HG02938 (cell line): Measurements from ENCODE around the gene CCDC87.
"Not testable (repeated sequence)": the region's sequence is repeated elsewhere in the genome, so short reads cannot be mapped to it uniquely, and the experiment has no call there.

ENCODE experiments used
- ATAC-seq: cut with Tn5 transposase; IDR thresholded peaks from one replicate; pipeline ENCODE4 v1.9.1; 2021; ENCODE audit warnings: mild to moderate bottlenecking, moderate library complexity; ENCODE audit not compliant: unreplicated experiment

The CCDC87 gene

DNA sequence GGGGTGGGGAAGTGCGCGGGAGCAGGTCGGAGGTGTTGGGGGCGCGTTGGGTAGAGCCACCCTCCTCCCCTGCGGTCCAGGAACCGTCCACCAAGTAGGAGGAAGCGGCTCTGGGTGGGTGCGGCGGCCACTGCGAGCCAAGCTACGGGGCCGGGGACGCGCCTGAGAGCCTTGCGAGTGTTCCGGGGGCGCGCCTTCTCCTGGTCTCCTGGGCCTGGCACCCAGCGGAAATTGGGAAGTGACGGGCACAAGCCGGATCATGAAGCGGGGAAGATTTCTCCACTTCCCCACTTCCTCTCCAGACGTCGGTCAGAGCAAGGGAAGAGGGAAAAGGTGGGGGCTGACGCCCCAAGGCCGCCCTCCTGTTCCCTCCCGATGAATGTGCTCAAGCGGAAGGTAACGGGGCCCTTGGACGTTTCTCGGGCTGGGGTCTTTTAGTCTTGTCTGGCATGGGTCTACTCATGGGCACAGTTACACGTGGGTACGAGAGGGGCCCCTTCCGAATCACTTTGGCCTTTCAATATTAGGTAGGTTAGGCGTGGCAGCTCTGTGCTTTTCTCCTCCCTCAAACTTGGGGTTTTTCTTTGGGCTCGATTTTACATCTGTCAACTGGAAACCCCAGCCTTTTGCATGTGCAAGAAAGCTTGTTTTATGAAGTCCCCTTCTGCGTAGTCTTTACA lies 24.4 kb upstream of the CCDC87 start:
- ATAC-seq, result no peak

DNA sequence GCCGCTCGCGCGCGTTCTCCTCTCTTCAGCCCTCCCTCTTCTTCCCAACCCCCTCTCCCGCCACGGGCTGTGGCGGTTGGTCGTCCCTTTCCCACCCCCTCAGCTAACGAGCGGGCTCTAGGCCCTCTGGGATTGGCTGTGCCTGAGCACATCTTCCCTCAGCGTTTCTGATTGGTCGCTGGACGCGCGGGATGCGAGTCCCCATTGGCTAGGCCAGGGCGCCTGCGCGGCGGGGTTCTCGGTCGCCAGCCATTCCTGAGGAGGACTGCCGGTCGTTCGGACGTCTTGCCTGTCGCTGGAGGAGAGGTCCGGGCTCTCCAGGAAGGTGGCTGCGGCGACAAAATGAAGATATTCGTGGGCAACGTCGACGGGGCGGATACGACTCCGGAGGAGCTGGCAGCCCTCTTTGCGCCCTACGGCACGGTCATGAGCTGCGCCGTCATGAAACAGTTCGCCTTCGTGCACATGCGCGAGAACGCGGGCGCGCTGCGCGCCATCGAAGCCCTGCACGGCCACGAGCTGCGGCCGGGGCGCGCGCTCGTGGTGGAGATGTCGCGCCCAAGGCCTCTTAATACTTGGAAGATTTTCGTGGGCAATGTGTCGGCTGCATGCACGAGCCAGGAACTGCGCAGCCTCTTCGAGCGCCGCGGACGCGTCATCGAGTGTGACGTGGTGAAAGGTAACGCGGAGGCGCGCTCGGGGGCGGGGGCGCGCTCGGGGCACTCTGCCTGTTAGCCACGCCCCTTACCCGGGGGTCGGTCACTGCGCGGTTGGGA lies 23.7 kb upstream of the CCDC87 start, which contains the start of gene RBM14:
Gene RBM14 (plus strand): TSS at position 252 of the 776 bp plus-strand sequence. CDS start 91 bp downstream, at position 343.
- ATAC-seq, result peak; percentile 88

DNA sequence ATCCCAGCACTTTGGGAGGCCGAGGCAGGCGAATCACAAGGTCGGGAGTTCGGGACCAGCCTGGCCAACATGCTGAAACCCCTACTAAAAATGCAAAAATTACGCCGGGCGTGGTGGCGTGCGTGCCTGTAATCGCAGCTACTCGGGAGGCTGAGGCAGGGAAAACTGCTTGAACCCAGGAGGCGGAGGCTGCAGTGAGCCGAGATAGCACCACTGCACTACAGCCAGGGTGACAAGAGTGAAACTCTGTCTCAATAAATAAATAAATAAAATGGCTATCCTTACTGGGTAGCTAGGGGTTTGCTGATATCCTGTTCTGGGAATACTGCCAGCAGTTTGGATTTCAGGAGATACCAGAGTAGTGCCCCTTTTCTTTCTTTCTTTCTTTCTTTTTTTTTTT lies 21.2 kb upstream of the CCDC87 start:
- no peak for ATAC-seq

DNA sequence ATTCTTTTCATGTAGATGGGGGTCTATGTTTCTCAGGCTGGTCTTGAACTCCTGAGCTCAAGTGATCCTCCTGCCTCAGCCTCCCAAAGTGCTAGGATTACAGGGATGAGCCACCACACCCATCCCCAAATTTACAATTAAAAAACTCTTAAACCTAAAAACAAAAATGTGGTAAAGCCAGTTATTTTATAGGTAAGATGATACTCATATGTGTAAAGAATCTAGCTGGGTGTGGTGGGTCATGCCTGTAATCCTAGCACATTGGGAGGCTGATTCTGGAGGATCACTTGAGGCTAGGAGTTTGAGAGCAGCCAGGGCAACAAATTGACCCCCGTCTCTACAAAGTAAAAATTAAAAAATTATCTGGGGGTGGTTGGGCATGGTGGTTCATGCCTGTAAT lies 19.6 kb upstream of the CCDC87 start:
- ATAC-seq, result no peak

DNA sequence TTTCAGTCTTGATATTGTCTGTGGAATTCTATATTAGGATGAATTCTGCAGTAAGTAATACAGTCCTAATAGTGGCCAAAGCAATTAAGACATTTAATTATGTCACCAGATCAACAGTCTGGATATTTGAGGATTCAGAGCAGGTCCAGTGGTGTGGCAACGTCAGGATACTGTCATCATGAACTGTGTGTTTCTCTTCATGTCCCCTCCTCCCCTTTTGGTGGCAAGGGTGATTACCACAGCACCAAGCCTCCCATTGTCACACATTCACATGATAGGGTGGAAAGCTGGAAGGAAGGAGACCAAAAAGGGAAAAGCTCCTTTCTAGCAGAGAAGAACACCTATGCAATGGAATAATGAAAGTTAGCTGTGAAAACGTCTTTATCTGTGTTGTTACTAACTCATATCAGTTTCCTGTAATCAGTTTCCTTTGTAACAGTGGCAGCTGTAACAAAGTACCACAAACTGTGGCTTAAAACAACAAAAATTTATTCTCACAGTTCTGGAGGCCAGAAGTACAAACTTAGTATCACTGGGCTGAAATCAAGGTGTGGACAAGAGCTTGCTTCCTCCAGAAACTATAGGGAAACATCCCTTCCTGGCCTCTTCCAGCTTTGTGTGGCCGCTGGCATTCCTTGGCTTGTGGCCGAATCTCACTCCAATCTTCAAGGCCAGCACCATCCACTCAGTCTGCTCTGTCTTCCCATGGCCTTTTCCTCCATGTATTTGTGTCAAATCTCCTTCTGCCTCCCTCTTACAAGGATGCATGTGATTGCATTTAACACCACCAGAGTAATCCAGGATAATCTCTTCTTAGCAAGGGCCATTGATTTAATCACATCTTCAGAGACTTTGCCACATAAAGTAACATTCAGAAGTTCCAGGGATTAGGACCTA lies 17.1 kb upstream of the CCDC87 start:
- ATAC-seq, result no peak

DNA sequence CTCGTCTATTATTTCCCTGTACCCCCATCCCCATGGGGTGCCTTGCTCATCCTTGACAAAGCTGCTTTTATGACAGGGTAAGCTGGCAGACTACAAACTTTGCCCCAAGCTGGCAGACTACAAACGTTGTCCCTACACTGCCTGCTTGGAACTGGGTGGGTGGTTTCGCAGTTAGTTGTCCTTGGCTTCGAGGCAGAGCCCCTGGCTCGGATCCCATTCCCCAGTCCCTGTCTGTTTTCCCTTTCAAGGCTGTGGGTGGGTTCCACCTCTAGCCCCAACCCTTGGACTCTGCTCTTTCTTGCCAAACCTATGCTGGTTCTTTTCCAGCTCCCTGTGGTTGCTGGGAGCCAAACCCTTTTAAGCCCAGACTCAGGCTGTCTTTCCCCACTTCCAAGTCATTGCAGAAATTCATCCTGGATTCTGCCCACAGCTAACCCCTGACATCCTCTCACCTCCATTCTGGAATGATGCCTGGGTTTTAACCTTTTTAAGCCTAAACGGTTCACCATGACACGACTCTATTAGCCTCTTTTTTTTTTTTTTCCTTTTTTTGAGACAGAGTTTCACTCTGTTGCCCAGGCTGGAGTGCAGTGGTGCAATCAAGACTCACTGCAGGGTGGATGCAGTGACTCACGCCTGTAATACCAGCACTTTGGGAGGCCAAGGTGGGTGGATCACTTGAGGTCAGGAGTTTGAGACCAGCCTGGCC lies 14.4 kb upstream of the CCDC87 start:
- ATAC-seq, result no peak

DNA sequence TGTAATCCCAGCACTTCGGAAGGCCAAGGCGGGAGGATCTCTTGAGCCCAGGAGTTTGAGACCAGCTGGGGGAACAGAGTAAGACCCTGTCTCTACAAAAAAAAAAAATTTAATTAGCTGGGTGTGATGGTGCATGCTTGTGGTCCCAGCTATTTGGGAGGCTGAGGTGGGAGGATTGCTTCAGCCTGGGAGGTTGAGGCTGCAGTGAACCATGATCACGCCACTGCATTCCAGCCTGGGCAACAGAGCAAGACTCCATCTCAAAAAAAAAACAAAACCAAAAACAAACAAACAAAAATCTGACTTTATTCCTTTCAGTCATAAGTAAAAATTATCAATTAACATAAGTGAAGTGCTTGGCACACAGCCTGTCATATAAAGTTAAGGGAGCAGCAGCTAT lies 13.7 kb upstream of the CCDC87 start:
- ATAC-seq, result not testable (repeated sequence)

DNA sequence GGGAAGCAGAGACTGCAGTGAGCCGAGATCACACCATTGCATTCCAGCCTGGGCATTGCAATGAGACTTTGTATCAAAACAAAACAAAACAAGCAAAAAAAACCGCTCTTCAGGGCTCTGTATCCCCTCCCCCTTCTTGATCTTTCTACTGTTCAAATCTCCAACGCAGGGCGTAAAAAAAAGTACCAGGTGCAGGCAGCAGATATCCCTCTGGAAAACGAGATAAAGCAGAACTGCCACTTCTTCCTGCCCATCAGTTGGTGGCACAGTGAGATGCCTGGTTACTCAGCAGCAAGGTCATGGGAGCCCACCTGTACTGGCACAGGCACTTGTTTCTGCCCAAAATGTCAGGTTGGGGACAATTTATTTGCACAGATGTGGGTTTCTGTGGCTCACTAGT lies 11.3 kb upstream of the CCDC87 start:
- ATAC-seq, result no peak

DNA sequence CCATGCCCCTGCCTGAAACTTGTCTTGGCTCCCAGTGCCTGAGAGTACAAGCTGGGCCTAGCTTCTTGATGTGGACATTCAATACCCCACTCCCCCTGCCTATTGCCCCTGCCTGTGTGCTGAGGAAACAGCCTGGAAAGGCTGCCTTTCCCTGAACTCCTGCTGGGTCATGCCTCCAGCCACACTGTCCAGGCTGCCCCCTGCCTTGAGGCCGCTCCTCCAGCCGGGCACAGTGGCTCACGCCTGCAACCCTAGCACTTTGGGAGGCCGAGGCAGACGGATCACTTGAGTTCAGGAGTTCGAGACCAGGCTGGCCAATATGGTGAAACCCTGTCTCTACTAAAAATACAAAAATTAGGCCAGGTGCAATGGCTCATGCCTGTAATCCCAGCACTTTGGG lies 10.2 kb upstream of the CCDC87 start:
- ATAC-seq, result no peak

DNA sequence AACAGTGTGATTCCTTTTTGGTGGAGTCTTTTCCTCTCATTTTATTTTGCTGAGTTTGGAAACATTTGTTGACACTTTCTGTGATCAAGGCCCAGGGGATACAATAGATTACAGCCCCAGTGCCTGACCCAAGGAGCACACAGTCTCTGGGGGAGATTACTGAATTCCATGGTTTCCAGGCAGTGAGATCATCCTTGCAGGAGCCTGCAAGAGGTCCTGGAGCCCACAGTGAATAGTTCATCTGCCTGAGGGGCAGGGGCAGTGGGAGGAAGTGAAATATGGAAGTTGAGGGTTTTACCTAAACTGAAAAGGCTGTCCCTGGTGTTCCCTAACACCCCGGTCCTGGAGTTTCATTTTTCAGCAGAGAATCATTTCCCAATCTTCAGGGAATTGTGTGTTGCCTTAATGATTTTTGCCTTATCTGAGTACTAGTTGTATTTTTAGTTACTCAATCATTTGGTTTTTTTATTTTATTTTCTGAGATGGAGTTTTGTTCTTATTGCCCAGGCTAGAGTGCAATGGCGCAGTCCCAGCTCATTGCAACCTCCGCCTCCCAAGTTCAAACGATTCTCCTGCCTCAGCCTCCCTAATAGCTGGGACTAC lies 7.9 kb upstream of the CCDC87 start:
- no peak for ATAC-seq

DNA sequence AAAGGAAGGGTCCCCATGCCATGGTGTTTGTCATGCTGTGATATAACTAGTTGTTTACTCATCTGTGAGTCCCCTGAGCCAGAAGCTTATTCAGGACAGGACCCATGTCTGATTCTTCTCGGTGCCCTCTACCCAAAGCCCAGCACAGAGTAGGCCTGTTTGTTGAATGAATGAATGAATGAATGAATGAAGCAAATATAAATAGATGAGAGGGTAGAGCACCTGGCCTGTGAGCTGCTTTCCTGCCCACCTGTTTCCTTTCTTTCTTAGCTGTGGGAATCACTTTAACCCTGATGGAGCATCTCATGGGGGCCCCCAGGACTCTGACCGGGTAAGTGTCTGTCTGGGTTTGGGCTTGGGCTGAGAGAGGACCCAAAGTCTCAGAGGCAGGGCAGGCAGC lies 7.4 kb upstream of the CCDC87 start:
- no peak for ATAC-seq

DNA sequence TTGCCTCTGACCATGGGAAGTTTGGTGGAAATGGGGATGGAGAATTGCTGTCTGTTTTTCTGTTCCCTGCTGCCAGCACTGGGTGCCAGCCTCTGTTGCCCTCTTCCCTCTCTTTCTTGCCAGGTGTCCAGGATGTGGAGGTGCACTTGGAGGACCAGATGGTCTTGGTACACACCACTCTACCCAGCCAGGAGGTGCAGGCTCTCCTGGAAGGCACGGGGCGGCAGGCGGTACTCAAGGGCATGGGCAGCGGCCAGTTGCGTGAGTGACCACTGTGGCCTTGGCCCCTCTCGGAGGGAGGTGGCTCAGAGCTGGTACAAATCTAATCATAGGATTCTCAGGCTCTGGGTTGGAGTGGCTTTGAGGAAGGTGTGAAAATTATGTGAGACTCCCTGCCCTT lies 6.1 kb upstream of the CCDC87 start:
- no peak for ATAC-seq

DNA sequence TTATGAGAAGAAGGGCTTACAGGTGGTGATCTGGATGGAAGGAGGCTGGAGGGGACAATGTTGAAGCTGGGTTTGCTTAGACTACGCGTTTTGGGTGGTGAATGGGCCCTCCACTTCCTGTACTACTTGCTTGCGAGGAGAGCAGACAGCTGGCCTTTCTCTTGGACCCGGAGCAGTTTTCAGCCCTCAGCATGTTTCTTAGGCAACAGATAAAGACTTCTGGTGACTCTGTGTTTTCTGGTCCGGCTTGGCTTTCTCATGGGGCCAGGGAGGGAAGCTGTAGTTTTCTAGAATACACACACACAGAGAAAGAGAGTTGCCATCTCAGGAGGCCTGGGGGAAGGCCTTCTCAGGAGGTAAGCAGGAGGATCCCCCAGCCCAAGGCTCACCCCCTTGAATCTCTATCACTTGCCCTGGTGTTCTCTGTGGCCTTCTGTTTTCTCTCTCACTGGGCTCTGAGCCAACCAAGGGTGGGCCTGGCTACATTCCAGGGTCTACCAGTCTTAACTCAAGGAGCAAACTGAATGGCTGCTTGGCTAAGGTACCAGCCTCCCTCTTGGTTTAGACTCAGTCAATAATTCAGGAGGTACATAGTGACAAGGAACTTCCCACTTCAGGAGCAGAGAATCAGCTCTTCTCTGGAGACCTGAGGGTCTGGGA lies 2.5 kb upstream of the CCDC87 start:
- no peak for ATAC-seq

DNA sequence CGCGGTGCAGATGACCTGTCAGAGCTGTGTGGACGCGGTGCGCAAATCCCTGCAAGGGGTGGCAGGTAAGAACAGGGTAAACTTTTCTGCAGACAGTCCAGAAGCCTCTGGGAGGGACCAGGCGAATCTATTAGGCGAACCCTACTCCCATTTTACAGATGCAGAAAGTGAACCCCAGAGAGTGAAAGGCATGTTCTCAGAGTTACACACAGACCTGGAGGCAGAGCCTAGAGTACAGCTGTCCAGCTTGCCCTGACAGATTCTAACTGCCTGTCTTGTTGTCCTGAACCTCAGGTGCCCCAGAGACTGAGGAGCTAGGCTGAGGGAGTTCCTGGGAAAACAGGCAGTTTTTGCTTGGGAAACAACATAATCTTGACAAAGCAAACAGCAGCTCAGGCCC lies 787 bp upstream of the CCDC87 start:
- ATAC-seq, result no peak

DNA sequence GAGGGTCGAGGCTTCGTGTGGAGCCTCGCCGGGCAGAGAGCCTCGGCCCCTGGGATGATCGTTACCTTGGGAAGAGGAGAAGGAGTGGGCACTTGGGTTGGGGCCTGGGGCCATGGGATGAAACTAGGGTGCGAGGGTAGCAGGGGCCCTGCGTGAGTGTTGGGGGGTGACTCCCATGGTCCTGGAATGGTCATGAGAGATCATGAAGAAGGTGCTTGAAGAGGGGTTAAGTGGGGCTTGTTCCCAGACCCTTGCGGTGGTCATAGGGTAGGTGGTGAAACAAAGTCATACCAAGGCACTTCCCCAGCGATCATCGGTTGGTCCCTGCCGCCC lies 406 bp upstream of the CCDC87 start:
- ATAC-seq, result peak; percentile 10

DNA sequence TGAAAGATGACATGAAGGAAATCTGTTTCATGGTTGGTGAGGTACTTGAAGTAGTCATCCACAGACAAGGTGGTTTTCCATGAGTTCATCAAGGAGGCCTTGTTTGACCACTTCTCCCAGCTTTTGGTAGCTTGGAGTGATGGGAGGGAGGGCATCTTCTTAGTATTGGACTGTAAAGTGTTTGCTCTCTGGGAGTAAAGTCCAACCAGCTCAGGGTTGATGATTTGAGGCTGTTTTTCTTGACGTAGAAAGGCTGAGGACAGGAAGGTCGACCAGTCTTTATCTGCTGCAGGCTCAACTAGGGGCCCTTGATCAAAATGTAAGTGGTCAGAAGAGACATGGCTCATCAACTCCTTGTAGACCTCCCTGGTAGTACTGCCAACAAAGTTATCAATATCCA lies 1.7 kb downstream of the CCDC87 start:
- no peak for ATAC-seq

DNA sequence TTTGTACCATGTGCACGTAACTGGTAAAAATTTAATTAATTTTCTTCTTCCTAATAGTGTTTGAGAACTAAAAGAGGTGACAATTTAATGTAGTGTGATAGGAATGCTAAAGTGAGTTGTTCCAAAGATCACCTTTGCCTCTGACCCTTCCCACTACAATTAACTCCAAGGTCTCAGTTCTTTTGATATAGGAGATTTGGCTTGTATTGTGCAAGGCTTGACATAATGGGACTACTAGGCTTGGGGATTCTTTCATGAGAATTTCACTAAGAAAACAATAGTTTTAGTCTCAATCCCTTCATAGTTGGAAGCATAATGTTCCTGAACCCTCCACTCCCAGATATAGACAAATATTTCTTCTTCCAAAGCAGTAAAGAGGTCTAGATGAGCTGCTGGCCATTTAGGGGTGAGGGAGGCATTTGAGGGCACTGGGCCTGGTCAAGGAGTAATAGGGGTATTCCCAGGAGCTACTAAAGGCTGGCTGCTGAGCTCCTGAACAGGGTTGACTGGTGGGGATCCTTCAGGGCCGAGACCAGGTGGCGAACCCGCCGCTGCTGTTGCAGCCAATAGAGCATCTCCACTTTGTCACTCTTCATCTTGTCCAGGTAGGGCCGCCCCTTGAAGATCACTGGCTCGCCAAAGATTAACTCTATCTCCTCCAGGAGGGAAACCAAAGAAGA lies 2.7 kb downstream of the CCDC87 start:
- ATAC-seq, result no peak

DNA sequence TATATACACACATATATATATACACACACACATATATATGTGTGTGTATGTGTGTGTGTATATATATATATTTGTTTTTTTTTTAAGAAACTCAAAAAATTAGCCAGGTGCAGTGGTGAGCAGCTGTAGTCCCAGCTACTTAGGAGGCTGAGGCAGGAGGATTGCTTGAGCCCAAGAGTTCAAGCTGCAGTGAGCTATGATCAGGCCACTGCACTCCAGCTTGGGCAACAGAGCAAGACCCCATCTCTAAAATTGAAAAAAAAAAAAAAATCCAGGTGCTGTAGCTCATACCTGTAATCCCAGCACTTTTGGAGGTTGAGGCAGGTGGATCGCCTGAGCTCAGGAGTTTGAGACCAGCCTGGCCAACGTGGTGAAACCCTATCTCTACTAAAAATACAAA lies 3.5 kb downstream of the CCDC87 start:
- not testable (repeated sequence) for ATAC-seq

DNA sequence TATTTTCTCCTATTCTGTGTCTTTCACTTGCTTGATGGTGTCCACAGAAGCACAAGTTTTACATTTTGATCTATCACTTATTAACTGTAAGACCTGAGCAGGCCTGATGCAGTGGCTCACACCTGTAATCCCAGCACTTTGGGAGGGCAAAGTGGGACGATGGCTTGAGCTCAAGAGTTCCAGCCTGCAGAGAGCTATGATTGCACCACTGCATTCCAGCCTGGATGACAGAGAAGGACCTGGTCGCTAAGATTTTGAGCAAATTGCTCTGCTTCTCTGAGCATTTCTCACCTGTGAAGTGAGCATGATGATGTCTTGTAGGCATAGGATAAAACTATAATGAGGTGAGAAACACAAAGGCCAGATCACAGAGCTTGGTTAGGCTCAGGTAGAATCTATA lies 6.7 kb downstream of the CCDC87 start:
- ATAC-seq, result no peak

DNA sequence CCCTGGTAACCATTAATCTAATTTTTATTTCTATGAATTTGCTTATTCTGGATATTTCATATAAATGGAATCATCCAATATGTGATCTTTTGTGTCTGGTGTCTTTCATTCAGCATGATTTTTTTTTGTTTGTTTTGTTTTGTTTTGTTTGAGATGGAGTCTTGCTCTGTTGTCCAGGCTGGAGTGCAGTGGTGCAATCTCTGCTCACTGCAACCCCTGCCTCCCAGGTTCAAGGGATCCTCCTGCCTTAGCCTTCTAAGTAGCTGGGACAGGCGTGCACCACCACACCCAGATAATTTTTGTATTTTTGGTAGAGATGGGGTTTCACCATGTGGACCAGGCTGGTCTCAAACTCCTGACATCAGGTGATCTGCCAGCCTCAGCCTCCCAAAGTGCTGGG lies 7.4 kb downstream of the CCDC87 start:
- not testable (repeated sequence) for ATAC-seq
